Islet precursor cell (in vitro differentiated cells): Measurements from ENCODE around the gene RABGAP1L.
"Not testable (repeated sequence)": the region's sequence is repeated elsewhere in the genome, so short reads cannot be mapped to it uniquely, and the experiment has no call there.

Experiments used
- DNase-seq: peaks from one replicate; pipeline ENCODE4 v3.0.0-alpha.2; 2018

Gene RABGAP1L

DNA sequence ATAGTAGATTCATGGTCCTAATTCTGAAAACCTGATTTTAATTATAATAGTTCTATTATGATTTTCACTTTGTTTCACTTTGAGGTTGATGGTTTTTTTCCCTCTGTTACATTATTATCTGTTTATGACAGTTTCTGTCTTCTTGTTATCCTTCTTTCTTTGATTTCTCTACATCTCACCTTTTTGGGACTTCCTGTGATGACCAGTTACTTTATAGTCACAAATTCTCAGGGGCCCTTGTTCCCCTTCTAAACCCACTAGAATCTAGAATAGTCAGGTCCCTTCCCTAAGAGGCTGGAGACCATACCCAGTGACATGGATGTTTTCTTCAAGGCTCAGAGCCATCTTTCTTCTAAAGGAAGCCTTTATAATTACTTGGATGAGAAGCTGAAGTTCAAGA is 526.9 kb downstream of the RABGAP1L start:
- DNase-seq: no peak

DNA sequence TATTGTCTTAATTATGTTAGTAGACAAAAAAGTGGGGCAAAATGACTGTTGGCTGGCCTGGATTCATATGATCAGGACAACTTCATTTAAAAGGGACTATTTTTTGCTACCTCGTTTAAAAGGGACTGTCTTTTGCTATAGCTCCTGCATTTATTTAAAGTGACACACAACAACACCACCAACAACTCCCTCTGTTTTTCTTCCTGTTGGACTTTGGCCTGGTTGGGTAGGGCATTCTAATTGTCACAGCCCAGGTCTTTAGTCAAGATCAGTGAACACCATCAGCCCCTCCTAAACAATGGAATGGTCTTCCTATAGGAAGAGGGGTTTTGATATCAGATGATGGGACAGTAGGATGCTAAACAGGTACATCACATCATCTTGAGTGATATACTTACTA is 530.2 kb downstream of the RABGAP1L start:
- no peak for DNase-seq

DNA sequence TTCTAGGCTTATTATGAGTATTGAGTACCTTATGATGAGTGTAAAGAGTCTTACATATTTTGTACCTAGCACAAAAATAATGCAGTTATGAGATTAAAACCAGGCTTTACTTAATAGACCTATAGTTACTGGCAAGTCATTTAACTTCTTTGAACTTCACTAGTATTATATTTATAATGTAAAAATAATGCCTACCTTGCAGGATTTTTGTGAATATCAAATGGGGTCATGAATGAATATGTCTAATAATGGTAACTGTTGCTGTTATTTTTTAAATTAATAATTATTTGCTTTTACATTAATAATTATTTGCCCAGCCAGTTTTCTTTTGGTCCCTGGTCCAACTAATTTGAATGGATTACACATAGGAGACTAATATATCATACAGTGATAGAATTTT is 530.9 kb downstream of the RABGAP1L start:
- no peak for DNase-seq

DNA sequence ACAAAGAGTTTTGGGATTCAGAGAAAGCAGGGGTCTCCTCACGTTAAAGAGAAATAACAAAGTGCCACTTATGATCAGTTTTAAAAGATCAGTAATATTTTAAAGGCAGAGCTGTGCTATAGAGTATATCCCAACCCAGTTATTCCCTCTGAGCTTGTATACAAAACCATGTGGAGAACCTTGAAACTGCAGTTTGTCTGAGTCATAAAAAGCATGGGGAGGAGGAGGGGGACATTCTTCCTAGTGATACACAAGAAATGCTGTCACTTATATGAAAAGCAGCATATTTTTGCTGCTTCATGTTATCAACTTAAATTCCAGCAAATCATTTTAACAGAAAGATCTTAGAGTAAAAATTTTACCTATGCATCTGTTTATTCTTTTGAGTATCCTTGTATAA is 533.0 kb downstream of the RABGAP1L start:
- DNase-seq: no peak

DNA sequence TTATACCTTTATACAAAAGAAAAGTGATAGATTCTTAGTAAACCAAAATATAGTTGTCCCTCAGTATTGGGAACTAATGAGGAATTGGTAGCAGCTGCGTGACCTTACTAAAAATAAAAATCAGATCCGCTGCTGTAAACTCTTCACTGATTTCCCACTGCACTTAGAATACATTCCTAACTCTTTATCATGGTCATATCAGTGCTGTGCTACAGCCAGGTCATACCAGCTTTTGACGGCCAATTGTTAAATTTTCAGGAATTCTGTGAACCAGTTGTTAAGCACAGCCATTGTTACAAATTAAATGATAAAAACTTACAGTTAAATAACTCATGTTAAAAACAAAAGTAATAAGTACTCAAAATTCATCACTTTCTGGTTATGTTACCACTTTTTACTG is 533.8 kb downstream of the RABGAP1L start:
- no peak for DNase-seq

DNA sequence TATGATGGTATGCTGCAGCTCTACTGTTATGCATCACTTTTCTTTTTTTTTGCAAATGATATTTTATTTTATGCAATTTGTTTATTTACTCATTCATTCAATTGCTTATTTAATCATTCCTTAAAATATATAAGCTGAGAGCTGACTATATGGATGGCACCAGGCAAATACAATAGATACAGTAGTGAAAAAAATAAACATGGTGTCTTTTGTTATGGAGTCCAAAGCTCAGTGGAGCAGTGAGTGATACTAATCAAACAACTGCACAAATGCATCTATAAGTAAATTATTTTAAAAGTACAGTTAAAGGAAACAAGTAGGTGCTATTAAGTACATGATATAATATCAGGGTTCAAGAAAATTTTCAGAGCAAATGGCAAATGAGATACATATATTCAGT is 534.2 kb downstream of the RABGAP1L start:
- not testable (repeated sequence) for DNase-seq

DNA sequence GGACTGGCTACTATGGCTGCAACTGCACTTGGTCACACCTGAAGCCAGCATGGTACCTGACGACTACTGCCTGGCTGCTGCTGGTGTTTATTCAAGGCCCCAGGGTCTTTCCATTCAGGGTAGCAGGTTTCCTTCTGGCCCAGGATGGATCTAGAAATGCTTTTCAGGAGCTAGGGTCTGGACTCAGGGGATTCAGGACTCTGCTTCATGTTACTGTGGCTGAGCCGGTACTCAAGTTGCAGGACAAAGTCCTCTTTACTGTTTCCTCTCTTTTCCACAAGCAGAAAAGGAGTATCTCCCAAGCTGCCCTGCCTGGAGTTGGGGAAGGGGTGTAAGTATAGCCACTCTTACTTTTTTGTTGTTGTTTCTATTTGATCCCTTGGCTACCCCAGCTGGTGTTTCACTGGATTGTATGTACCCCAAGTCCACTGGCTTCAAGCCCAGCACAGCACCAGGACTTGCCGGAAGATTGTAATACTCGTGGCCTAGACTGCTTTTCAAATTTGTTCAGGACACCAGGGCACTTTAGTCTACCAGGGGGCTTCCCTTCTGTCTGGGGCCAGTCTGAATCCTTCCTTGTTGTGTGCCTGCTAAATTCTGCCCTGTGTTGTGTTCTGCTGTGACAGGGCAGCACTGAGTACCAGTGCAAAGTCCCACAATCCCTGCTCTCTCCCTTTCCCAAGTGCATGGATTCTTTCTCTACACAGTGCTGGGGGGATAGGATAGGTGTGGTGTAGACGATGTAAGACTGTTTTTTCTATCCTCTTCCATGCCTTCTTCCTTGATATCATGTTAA is 536.9 kb downstream of the RABGAP1L start:
- DNase-seq: no peak

DNA sequence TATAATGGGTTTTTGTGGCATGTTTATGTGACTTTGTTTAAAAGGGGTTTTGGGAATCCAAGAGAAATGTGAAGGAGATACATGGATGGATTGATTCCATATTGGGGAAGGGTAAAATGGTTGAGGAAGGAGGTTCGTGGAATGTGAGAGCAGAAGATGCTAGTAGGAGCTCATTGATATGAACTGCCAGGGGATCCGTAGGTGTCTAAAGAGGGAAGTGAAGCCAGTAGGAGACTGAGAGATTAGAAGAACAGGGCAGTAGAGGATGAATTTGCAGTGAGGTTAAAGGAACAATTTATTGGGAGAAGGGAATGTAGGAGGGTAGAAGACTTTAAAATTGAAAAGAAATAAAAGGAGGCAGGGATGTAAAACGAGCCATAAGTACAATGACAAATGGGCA is 541.0 kb downstream of the RABGAP1L start:
- no peak for DNase-seq

DNA sequence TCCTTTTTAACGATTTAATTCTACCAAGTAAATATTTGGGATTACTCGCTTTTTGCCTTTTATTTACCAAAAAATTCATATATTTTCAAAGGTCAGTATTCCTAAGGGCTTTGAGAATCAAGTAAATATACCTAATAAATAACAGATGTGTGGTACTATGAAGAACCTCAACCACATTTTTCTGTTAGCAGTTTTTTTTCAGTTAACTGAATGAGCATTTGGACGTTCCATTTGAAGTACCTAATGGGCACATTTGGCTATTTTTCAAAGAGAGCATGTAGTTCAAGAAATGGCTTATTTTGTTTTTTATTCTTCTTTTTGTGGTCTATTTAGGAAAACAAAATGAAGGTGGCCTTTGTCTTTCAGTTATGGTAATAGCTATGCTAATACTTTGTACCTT is 541.5 kb downstream of the RABGAP1L start:
- DNase-seq: no peak

DNA sequence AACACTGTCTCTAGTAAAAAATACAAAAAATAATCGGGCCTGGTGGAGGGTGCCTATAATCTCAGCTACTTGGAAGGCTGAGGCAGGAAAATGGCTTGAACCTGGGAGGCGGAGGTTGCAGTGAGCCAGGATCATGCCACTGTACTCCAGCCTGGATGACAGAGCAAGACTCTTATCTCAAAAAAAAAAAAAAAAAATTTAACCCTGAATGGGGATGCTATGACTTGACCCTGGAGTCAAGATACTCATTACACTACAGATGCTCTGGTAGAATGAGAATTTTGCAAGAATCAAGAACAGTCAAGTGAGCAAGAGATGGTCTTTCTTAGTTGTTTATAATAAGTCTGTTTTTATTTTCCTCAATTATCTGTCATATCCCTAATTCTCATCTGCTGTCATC is 542.2 kb downstream of the RABGAP1L start:
- no peak for DNase-seq

DNA sequence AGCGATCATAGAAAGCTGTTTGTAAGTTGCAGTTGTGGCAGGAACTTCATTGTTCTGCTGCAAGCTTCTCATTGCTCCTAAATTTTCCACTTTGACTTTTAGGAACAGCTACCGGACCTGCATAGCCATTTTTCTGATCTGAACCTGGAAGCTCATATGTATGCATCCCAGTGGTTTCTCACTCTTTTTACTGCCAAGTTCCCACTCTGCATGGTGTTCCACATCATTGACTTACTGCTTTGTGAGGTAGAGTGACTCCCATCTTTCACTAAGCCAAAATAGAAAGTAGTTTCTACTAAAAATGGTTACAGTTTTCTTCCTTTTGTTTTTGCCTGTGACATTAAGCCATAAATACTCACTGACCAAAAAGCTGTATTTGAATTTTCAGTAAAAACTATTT is 542.7 kb downstream of the RABGAP1L start:
- no peak for DNase-seq

DNA sequence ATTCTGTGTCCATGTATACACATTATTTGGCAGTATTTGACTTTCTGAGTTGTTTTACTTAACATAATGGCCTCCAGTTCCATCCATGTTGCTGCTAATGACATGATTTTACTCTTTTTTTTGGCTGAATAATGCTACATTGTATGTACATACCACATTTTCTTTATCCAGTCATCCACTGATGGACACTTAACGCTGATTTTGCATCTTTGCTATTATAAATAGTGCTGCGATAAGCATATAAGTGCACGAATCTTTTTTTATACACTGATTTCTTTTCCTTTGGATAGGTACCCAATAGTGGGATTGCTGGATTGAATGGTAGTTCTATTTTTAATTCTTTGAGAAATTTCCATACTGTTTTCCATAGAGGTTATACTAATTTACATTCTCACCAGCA is 544.0 kb downstream of the RABGAP1L start:
- no peak for DNase-seq

DNA sequence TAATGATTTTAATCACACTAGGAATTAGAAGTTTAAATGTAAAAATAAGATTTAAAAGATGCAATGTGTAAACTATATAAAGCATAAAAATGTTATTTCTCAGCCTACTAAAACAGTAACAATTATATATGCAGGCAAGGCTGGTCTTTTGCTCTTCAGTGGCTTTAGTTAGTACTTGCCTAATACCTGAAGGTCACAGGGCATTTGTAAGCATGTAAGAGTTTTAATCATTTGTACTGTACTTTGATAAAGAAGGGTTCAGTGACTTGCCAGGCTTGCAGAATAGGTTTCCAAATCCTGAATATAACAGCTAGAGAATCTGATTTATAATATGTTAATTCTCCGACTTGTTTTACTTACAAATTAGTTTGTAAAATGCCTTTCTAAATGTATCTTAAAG is 545.0 kb downstream of the RABGAP1L start:
- DNase-seq: no peak

DNA sequence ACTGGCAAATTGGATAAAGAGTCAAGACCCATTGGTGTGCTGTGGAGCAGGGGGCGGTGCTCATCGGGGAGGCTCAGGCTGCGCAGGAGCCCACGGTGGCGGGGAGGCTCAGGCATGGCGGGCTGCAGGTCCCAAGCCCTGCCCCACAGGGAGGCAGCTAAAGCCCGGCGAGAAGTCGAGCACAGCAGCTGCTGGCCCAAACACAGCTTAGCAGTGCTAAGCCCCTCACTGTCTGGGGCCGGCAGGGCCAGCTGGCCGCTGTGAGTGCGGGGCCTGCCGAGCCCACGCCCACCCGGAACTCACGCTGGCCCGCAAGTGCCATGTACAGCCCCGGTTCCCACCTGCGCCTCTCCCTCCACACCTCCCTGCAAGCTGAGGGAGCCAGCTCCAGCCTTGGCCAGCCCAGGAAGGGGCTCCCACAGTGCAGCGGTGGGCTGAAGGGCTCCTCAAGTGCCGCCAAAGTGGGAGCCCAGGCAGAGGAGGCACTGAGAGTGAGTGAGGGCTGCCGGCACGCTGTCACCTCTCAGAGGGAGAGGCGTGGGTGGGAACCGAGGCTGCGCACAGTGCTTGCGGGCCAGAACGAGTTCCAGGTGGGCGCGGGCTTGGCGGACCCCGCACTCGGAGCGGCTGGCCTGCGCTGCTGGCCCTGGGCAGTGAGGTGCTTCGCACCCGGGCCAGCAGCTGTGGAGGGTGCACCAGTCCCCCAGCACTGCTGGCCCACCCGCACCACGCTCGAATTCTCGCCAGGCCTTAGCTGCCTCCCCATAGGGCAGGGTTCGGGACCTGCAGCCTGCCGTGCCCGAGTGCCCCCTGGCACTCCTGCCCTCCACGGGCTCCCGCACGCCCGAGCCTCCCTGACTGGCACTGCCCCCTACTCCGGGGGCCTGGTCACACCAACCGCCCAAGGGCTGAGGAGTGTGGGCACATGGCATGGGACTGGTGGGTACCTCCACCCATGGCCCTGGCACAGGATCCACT is 551.8 kb downstream of the RABGAP1L start:
- no peak for DNase-seq

DNA sequence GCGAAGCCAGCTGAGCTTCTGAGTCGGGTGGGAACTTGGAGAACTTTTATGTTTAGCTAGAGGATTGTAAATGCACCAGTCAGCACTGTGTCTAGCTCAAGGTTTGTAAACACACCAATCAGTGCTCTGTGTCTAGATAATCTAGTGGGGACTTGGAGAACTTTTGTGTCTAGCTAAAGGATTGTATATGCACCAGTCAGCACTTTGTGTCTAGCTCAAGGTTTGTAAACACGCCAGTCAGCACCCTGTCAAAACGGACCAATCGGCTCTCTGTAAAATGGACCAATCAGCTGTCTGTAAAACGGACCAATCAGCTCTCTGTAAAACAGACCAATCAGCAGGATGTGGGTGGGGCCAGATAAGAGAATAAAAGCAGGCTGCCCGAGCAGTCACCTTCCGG is 552.5 kb downstream of the RABGAP1L start:
- not testable (repeated sequence) for DNase-seq

DNA sequence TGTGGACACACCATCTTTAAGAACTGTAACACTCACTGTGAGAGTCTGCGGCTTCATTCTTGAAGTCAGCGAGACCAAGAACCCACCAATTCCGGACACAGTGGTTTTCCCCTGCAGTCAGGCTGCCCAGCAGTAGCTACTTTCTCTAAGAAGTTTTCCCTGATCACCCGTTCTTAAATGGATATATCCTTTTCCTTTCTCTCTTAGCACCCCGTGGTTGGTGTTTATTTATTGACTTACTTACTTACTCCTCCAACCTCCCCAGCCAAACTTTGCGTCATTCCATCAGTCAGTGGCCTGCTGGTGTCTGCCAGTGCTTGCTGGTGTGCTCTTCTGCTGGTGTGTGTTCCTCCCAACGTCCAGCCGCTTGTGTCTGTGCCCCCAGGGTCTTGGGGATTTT is 553.2 kb downstream of the RABGAP1L start:
- no peak for DNase-seq

DNA sequence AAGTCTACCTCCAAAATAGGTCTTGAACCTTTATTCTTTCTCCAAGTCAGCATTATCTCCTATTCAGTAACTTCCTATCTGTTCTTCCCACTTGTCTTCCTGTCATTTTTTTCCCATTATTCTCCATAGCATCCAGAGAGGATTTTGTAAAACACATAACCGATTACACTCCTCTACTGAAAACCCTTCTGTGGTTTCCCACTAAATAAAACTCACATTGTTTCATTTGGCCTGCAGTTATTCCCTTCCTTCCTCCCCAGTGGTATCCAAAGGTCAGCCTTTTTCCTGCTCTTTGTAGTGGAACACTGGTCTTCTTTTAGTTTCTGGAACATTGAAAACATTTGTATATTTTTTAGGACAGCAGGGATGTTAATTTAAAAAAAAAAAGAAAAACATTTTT is 554.5 kb downstream of the RABGAP1L start:
- DNase-seq: no peak

DNA sequence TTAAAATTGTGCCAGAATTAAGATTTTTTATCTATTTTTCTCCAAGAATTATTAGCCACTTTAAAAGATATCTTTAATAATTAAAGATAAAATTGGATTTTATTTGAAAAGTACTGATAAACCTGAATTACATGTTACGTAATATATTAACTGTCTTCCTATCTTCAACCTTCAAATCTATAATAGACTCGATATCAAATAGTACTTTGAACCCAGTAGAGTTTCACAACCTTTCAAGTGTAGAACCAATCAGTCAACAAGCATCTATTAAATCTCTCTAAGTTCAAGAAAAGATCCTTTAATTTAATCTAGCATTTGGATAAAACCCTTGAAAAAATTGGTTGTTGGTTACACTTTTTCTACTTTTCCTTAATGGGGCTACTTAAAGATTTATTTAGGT is 559.9 kb downstream of the RABGAP1L start:
- DNase-seq: no peak

DNA sequence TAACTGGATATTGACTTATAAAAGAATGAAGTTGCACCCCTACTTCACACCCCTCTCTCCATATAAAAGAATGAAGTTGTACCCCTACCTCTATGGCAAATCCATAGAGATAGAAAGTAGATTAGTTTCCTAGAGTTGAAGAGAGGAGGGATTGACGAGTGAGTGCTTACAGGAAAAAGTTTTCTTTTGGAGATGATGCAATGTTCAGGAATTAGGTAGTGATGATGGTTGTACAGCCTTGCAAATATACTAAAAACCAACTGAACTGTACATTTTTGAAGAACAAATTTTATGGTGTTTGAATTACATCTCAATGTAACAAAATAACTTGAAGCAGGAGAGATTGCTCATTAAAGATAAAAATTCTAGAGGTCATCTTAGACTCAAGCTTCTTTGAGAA is 561.3 kb downstream of the RABGAP1L start:
- DNase-seq: no peak

DNA sequence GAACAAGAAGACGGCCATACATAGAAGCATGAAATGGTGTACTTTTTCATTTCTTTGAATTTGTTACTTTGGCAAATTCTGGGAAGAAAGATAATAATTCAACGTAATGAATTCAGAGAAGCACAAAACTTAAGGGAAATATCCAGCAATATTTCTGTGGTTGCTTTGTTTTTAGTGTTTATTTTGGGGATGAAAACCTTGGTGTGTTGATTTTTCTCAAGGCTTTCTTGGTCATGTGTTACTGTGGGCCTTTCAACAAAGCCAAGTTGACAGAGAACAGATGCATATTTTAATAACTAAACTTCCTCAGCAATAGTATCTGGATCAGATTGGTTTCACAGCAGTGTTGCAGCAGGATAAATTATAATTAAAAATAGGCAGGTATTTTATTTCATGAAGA is 561.9 kb downstream of the RABGAP1L start:
- no peak for DNase-seq

DNA sequence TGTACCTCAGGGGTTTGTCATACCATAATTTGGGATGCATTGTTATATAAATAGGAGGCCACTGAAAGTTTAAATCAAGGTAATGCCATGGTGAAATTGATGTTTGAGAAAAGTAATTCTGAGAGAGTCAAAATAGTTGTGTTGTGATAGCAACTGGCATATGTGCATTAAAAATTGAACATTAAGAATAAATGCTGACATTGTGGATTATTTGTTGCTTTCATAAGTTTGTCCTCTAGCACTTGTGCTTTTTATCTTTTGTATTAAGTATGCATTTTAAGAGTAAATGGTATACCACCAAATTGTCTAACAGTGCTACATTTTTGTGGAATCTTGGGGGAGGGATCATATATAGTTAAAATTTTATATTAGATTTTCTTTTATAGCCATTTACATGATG is 564.5 kb downstream of the RABGAP1L start:
- no peak for DNase-seq

DNA sequence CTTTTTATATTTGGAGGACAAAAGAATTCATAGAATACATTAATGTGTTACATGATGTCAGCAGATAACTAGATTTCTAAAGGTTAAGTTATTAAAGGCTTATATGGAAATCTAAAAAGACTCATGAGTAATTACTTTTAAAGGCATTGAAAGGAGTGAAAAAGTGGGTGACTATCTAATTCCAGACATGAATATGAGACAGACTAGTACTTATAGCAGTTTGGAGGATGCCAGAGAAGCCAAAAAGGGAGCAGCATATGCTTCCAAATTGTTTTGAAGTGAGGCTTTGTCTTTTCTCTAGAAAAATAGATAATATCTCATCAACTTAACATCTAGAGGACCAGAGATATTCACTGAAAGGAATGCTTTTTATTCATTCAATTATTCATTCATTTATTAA is 564.9 kb downstream of the RABGAP1L start:
- DNase-seq: no peak

DNA sequence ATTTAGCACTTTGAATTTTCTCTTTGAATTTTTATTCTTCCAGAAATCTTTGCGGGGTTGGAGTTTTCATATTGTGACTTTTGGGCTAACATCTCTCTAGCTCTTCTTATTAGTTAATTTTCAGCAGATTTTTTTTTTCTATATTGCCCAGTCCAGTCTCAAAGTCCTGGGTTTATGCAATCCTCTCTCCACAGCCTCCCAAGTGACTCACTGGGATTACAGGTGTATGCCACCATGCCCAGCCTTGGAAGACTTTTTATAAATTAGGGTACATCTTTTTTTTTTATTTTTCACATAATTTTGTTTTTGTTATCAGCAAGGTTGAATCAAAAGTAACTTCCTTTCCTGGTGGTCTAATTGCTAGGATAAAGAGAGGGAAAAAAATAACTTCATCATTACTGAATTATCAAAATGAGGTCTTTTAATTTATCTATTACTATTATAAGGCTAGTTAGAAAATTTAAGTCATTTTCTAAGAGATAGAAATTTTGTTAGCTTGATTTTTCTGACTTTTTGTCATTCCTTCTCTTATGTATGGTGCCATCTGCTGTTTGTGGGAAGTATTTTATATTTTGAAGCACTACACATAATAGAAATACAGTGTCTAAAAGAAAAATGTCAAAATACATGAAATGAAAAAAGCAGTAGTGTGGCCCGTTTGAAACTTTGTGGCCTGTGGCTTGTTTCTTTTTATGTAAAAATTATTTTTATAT is 567.0 kb downstream of the RABGAP1L start:
- DNase-seq: no peak
